Measurements from ENCODE around the gene SMYD3.
"Not testable (repeated sequence)": the region's sequence is repeated elsewhere in the genome, so short reads cannot be mapped to it uniquely, and the experiment has no call there.

The SMYD3 gene

DNA sequence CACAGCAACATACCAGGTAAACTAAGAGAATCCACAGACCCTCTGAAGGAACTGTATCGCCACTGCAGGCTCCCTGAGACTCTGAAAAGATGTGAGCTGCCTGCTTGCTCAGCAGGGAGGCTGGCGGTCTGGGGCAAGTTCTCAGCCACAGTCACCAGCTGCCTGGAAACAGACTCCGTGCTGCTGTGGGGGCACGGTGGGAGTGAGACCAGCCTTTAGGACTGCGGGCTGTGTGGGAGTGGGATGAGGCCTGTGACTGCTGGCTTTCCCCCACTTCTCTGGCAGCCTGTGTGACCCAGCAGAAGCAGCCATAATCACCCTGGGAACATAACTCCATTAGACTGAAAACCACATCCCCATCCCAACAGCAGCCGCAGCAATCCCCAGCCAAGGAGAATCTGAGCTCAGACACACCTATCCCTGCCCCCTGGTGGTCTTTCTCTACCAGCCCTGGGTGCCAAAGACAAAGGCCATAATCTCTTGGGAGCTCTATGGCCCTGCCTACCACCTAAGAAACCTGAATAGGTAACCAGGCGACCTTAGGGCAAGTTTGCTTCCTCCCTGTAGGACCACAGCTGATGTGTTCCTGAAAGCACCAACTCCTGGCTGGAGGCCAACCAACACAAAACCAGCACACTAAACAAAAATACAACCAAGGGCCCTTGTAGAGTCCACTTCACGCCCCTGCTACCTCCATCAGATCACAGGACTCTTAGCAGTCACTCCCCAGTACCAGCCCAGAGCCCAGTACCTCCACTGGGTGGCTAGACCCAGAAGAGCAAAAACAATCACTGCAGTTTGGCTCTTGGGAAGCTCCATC, 151.5 kb downstream of the SMYD3 start:
- no peak for DNase-seq (ENCODE audit: low read depth in 2 of 2)

DNA sequence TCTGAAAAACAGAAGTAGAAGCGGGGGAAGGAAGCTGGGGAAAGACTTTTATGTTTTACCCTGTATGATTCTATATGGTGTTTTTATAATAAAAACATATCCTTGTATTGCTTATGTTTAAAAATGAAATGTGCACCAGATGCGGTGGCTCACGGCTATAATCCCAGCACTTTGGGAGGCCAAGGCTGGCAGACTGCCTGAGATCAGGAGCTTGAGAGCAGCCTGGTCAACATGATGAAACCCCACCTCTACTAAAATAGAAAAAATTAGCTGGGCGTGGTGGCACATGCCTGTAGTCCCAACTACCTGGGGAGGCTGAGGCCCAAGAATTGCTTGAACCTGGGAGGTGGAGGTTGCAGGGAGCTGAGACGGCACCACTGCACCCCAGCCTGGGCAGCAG, 155.4 kb downstream of the SMYD3 start:
- no peak for DNase-seq (ENCODE audit: low read depth in 2 of 2)

DNA sequence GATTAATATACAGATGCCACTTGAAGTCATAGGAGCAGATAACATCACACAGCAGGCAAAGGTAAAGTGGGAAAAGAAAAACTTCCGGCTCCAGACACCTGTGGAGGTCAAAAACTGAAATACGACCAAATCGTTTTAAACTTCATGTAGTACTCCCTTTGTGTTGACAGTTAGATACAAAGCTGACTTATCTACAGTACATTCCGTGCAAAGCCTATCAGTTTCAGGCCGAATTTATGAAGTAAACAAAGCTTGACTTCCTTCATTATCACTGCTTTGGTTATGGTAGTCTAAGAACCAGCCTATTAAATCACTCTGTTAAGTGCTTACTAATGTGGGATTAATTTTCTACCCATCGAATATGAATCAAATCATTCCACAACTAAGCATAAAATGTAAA, 156.3 kb downstream of the SMYD3 start:
- no peak for DNase-seq (ENCODE audit: low read depth in 2 of 2)

DNA sequence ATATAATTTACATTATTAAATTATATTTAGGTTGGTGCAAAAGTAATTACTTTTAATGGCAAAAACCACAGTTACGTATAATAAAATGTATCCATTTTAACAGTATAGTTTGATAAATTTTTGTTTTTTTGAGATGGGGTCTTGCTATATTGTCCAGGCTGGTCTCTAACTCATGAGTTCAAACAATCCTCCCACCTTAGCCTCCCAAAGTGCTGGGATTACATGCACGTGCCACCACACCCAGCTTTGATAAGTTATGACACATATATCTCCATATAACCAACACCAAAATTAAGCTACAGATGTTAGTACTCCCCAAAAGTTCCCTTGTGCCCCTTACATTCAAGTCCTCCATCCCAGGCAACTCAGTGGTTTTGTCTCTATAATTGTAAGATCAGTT, 163.1 kb downstream of the SMYD3 start:
- DNase-seq (ENCODE audit: low read depth in 2 of 2): no peak

DNA sequence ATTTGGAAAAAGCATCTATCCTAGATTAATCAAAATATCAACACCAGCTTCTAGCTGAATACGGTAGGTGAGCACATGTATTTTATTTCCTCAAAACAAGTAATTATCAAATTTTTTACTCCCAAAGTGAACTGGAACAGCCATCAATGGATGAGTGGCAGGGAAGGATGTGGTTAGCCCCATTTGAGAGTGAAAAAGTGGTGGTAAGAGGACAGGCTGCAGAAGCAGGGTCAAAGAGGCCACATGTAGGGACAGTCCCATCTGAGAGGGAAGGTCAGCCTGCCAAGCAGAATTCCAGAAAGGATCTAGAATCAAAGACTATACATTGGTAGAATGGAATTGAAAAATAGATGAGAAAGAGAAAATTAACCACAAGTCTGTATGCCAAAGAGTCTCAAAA, 163.8 kb downstream of the SMYD3 start:
- DNase-seq (ENCODE audit: low read depth in 2 of 2): no peak

DNA sequence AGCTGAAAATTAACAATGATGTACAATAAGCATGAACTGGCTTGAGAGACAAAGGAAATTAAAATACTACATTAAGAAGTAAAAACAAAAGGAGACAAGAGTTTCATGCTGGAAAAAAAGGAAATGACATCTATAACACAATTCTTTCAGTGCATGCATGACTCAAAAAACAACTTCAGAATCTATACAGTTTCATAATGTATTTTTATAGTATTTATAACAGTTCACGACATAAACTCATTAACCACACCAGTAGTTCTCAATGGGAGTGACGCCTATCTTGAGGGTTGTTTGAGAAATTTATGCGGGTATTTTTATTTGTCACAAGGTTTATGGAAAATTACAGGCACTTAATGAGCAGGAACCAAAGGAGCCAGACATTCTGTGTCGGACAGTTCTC, 168.5 kb downstream of the SMYD3 start:
- no peak for DNase-seq (ENCODE audit: low read depth in 2 of 2)

DNA sequence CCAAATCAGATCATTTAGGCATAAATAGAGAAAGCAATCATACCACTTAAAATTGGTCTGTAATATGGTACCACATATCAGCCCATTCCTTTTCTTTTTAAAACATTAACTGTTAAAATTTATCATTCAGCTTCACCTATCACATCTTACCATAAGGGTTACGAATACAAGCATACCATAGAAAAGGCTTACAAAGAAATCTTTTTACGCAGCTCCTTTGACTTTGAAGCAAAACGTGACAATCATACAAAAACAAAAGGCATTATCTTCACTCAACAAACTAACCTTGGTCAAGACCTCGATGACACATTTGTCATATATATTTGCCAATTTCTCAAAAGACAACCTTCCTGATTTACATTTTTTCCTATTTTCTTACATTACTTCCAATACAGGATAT, 169.0 kb downstream of the SMYD3 start:
- no peak for DNase-seq (ENCODE audit: low read depth in 2 of 2)

DNA sequence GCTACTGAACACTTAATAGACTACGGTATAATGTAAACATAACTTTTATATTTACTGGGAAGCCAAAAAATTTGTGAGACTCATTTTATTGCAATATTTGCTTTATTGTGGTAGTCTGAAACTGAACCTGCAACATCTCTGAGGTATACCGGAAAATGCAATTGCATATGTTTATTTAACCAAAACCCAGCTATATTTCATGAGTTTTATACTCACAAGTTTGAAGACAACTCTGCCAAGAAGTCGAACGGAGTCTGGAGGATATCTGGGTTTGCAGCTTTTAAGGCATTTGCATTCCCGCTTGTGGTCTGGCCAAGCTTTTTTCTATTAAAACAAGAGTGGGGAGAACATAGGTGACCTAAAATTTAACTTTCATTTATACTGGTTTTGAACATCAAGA, 171.9 kb downstream of the SMYD3 start:
- no peak for DNase-seq (ENCODE audit: low read depth in 2 of 2)

DNA sequence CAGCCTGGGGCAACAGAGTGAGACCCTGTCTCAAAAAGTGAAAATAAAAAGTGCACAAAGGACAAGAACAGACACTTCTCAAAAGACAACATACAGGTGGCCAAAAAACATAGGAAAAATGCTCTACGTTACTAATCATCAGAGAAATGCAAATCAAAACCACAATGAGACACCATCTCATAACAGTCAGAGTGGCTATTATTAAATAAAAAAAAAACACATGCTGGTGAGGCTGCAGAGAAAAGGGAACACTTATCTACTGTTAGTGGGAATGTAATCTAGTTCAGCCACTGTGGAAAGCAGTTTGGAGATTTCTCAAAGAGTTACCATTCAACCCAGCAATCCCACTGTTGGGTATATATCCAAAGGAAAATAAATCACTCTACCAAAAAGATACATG, 173.2 kb downstream of the SMYD3 start:
- no peak for DNase-seq (ENCODE audit: low read depth in 2 of 2)

DNA sequence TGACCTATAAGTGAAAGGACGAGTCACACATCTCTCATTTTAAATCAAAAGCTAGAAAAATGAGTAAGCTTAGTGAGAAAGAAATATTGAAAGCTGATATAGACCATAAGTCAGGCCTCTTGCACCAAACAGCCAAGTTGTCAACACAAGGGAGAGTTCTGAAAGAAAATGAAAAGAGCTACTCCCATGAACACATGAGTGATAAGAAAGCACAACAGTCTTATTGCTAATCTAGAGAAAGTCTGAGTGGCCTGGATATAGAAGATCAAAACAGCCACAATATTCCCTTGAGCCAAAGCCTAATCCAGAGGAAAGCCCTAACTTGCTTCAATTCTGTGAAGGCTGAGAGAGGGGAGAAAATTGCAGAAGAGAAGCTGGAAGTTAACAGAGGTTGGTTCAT, 175.0 kb downstream of the SMYD3 start:
- no peak for DNase-seq (ENCODE audit: low read depth in 2 of 2)

DNA sequence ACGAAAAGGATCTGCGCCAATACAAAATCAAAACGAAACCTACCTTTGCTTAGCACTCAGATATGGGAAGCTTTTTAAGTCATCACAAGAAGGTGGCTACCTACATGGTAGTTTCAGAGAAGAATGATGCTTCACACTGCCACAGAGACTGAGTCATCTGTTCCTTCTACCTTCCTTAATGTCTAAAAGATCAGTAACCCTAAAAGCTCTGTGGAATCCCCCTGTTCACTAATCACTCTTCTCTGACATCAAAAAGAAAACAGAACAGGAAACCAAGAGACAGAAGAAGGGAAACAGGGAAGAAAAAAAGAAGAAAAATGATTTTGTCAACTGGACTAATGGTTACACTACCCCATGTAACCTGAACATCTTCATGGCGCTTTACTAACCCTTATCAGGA, 177.2 kb downstream of the SMYD3 start:
- DNase-seq (ENCODE audit: low read depth in 2 of 2): no peak

DNA sequence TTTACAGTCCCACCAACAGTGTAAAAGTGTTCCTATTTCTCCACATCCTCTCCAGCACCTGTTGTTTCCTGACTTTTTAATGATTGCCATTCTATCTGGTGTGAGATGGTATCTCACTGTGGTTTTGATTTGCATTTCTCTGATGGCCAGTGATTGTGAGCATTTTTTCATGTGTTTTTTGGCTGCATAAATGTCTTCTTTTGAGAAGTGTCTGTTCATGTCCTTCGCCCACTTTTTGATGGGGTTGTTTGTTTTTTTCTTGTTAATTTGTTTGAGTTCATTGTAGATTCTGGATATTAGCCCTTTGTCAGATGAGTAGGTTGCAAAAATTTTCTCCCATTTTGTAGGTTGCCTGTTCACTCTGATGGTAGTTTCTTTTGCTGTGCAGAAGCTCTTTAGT, 177.8 kb downstream of the SMYD3 start:
- DNase-seq (ENCODE audit: low read depth in 2 of 2): not testable (repeated sequence)

DNA sequence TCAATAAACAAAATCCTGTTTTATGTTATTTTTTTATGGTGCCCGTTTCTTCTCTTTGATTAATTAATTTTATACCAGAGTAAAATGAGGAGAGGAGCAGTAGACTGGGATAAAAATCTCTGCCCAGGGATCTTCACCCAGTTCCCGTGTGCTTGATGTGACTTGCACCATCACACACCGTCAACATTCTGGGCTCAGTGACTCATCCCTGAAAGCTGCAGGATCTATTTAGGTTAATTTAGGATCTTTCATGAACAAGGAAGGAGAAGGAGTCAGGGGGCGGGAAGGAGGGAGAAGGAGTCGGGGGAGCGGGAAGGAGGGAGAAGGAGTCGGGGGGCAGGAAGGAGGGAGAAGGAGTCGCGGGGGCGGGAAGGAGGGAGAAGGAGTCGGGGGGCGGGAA, 182.4 kb downstream of the SMYD3 start:
- DNase-seq (ENCODE audit: low read depth in 2 of 2): no peak

DNA sequence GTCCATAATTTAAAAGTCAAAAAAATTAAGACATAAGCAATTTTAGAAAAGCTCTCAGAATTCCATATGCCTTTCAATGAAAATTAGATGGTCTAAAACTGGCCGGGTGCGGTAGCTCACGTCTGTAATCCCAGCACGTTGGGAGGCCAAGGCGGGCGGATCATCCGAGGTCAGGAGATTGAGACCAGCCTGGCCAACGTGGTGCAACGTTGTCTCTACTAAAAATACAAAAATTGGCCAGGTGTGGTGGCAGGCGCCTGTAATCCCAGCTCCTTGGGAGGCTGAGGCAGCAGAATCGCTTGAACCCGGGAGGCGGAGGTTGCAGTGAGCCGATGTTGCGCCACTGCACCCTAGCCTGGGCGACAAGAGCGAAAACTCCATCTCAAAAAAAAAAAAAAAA, 183.0 kb downstream of the SMYD3 start:
- not testable (repeated sequence) for DNase-seq (ENCODE audit: low read depth in 2 of 2)

DNA sequence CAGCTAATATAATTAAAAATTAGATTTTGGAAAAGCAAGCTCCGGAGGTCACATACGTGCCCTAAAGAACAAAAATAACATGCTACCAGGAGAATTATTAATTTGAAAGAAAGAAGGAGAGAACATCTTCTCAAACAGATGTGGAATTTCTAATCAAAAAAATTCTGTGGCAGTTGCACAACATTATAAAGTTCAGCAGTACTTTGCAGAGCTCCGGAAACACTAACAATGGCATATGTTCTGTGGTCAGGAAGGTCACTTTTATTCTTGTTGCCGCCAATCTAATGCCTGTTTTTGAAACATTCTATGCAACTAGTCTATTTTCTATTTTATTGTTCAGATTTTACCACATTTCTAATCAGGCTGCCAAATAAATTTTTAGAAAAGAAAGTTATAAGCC, 186.8 kb downstream of the SMYD3 start:
- no peak for DNase-seq (ENCODE audit: low read depth in 2 of 2)

DNA sequence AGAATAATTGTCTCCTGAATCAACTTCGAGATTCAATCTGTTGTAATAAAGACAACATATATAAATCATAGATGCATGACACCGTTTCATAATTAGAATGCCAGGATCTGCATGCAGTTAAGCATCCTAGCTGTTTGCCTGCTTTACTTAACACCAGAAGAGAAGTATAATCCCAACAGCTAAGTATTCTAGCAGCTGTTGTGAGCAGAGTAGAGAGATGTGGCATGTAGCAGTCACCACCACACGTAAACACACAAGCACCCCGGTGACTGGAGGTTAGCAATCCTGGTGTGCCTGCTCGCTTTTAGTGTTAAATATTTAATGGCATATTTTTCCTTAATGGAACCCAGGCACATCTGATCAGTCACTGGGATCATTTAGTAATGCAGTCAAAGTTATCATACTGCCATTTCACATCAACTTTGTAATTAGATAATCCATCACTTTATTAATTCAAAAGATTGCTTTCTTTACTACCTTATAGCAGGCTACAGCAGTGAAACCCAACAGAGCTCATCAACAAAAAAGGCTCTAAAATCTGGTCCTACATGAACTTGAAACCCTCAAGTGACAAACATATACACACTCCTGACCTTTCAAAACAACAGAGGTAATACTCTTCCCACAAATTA, 187.9 kb downstream of the SMYD3 start:
- no peak for DNase-seq (ENCODE audit: low read depth in 2 of 2)

DNA sequence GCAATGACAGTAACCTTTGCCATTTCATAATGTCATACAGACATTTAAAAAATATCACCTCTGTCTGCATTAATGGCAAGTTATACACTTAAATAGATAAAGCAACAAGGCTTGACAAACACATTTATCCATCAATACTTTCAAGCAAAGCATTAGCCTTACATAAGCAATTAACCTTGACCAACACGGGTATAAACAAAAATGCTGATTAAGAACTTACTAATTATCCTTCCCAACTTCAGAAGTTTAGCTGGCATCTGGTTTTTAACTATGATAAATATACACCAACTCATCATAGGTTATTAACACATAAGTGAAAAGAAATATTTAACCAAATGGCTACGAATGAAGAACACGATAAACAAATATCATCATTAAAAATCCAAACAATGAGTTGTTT, 188.5 kb downstream of the SMYD3 start:
- no peak for DNase-seq (ENCODE audit: low read depth in 2 of 2)

DNA sequence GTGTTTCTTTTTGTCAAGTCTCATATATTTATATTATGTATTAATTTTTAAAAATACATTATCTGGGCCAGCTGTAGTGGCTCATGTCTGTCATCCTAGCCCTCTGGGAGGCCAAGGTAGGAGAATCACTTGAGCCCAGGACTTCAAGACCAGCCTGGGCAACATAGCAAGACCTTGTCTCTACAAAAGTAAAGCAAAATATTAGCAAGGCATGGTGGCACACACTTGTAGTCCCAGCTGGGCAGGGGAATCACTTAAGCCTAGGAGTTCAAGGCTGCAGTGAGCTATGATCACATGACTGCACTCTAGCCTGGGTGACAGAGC, 189.1 kb downstream of the SMYD3 start:
- DNase-seq (ENCODE audit: low read depth in 2 of 2): no peak

DNA sequence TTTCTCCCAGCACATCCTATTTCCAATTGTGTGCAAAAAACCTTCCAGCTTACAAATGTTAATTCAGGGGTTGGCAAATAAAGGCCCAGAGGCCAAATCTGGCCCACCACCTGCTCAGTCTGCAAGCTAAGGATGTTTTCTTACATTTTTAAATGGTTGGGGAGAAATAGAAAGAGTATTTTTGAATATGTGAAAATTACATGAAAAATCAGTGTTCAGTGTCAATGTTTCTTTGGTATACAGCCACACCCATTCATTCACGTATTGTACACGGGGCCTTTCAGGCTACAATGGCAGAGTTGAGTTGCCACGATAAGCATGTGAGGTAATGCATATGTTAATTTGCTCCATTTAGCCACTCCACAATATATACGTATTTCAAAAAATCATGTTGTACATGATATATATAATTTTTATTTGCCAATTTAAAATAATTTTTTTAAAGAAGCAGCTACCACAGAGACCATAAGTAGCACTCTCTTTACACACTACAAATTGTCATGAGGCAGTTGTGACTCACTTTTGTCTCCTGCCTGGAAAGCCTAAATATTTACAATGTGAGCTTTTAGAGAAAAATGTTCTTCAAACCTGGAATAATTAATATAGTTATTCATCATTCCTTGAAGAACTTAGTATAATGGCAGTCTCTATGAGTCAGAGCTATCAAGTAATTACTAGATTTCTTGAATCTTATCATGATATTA, 189.6 kb downstream of the SMYD3 start:
- DNase-seq (ENCODE audit: low read depth in 2 of 2): no peak

DNA sequence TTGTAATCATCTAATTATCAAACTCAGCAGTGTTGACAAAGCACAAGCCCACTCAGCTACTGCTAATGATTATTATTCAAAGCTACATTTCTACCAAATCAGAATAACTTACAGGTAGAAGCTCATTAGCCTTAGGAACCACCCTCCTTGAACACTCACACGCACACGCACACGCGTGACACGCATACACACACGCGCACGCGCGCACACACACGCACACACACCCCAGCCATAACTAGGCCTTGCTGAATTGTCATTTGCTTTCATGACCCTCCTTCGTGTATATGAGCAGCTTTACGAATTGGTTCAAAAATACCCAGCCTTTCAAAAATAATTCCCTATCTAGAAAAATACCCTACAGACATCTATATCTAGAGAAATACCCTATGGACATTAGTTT, 195.6 kb downstream of the SMYD3 start:
- DNase-seq (ENCODE audit: low read depth in 2 of 2): no peak

DNA sequence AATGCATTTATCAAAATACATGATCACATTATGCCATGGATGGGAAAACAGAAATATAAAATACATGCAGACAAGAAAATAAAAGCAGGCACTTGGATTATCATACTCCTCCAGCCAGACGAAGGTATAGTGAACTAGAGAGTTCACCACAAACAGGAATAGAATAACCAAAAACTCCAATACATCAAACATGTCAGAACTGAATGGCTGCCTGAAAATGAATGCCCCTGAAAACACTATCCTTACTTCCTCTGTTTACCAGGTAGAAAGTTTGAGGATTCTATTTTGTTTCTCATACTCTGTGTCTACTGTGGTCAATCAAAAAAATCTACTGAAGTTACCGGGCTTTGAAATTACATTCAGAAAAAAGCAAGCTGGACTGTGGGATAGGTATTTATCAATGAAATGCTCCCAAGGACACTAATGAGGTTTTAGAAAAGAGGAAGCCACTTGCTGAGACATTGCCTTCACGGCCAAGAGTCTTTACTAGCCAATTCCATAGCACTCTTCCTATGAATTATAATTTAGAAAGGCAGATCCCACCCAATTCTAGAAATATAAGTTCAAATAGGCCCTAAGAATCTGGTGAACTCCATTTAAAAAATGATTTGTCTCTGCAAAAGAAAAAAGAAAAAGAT, 197.7 kb downstream of the SMYD3 start:
- no peak for DNase-seq (ENCODE audit: low read depth in 2 of 2)

DNA sequence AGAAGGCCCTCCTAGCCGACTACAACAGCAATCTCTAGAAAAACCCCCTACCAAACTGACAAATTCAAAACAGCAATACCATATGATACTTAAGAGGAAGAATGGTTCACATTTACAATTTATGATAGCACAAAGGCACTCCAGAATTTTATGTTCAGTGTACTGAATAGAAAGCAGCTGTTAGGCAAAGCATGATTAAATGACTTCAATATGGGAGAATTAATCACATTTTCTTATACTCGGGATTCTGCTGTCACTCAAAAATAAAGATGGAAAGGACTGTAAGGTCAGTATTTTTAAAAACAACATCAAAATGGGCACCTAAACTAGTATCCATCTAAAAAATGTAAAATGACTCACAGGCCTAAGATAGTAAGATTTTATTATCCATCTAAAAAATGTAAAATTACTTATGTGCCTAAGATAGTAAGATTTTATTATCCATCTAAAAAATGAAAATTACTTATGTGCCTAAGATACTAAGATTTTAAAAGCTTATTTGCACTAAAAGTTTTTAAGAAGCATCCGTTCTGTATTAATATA, 198.5 kb downstream of the SMYD3 start:
- no peak for DNase-seq (ENCODE audit: low read depth in 2 of 2)

Measured in activated CD8-positive, alpha-beta memory T cell treated with anti-CD3 and anti-CD28 coated beads for 4 hours (primary cell).